Activated CD8-positive, alpha-beta T cell treated with anti-CD3 and anti-CD28 coated beads, Interleukin-2, amount 10 ng/mL, durations not matched to agents 7 days and 5 days (primary cell): ENCODE results near the gene DYNLRB1. TPM values are rescaled to one million over a fixed set of nuclear protein-coding genes. Genes with fewer than 3 reads are reported as not detected.

ENCODE experiments used
- ATAC-seq: fragments of 150-1000 bp; cut with Tn5 transposase; one replicate; pipeline ENCODE4 v1.10.0; 2021; ENCODE audit warnings: moderate library complexity
- CTCF ChIA-PET: fragments of 350-600 bp; sonication (Branson Sonifier 250); formaldehyde crosslinking; loops from one replicate; lab custom pipeline; 2021; ENCODE audit warnings: antibody characterized with exemption; lab: Charles Lee
- POLR2A ChIA-PET: fragments of 350-600 bp; sonication (Branson Sonifier 250); formaldehyde crosslinking; loops from one replicate; lab custom pipeline; 2021; ENCODE audit warnings: antibody characterized with exemption; lab: Charles Lee
- DNase-seq: peaks from one replicate; pipeline ENCODE4 v3.0.0-alpha.2; 2020
- H3K27ac Mint-ChIP-seq: one replicate; pipeline ENCODE4 v1.8.0; 2021; ENCODE audit warnings: mild to moderate bottlenecking, mixed read lengths
- H3K27me3 Mint-ChIP-seq: one replicate; pipeline ENCODE4 v1.8.0; 2021; ENCODE audit warnings: low read depth, mixed read lengths
- H3K36me3 Mint-ChIP-seq: one replicate; pipeline ENCODE4 v1.8.0; 2021; ENCODE audit warnings: low read depth, mixed read lengths
- H3K4me1 Mint-ChIP-seq: one replicate; pipeline ENCODE4 v1.8.0; 2021; ENCODE audit warnings: low read depth, mixed read lengths
- H3K4me3 Mint-ChIP-seq: one replicate; pipeline ENCODE4 v1.8.0; 2021; ENCODE audit warnings: mild to moderate bottlenecking, mixed read lengths
- H3K9me3 Mint-ChIP-seq: one replicate; pipeline ENCODE4 v1.8.0; 2022; ENCODE audit warnings: mixed read lengths; ENCODE audit not compliant: insufficient read depth
- total RNA-seq, 2 experiments: library from RNA; stranded (reverse); gene quantifications; one replicate each; pipeline ENCODE4 v1.2.3, GENCODE V29; 2021

Gene DYNLRB1
- total RNA-seq, 2 experiments from 2014 or later, result 91.9 to 103 TPM

- peak overlapping the region; percentile 51 for H3K27ac Mint-ChIP-seq
- H3K27me3 Mint-ChIP-seq, result no peaks in the 10 kb centered on the region
- ChIA-PET CTCF (interaction anchor here (0.6 kb wide), 1 partner anchor 121 kb away, joined by 3 read pairs; no protein-coding TSS in a partner anchor), POLR2A (no interaction called here)
- DNase-seq, result no peak
- no peak for ATAC-seq
- H3K4me1 Mint-ChIP-seq, result peaks cover 22% of the 10 kb centered on the region
- peaks cover 12% of the 10 kb centered on the region for H3K36me3 Mint-ChIP-seq
- no peaks in the 10 kb centered on the region for H3K9me3 Mint-ChIP-seq
- no peak overlapping the region for H3K4me3 Mint-ChIP-seq
These were observed 65.3 kb downstream of the DYNLRB1 start for GRCh38 chr20:34581341-34582184.

- ChIA-PET CTCF (interaction anchor here (2.5 kb wide), 1 partner anchor 19 kb away, joined by 6 read pairs; no protein-coding TSS in a partner anchor), POLR2A (no interaction called here)
- H3K27ac Mint-ChIP-seq, result peak overlapping the region; percentile 62
- peaks cover 12% of the 10 kb centered on the region for H3K36me3 Mint-ChIP-seq
- H3K27me3 Mint-ChIP-seq, result no peaks in the 10 kb centered on the region
- ATAC-seq (no peak), DNase-seq (no peak)
- H3K9me3 Mint-ChIP-seq, result no peaks in the 10 kb centered on the region
- peaks cover 22% of the 10 kb centered on the region for H3K4me1 Mint-ChIP-seq
- no peak overlapping the region for H3K4me3 Mint-ChIP-seq
These were observed 66.0 kb downstream of the DYNLRB1 start for GRCh38 chr20:34582221-34582620.

GRCh38 chr20:34582911-34583310 is 66.7 kb downstream of the DYNLRB1 start:
- no peaks in the 10 kb centered on the region for H3K9me3 Mint-ChIP-seq
- H3K4me1 Mint-ChIP-seq, result peaks cover 22% of the 10 kb centered on the region
- ATAC-seq, result no peak

GRCh38 chr20:34583544-34583943 is 67.3 kb downstream of the DYNLRB1 start:
- Mint-ChIP-seq H3K4me3 (no peak overlapping the region), H3K4me1 (peaks cover 22% of the 10 kb centered on the region), H3K9me3 (no peaks in the 10 kb centered on the region), H3K27me3 (no peaks in the 10 kb centered on the region), H3K27ac (no peak overlapping the region), H3K36me3 (peaks cover 12% of the 10 kb centered on the region)
- DNase-seq (no peak), ATAC-seq (no peak)
- CTCF ChIA-PET, result interaction anchor here (1.1 to 2.5 kb wide), 4 partner anchors 13 to 46 kb away, joined by 4 to 6 read pairs (median 5); partner anchors contain the start of gene MAP1LC3A
- POLR2A ChIA-PET, result interaction anchor here (1.2 kb wide), 1 partner anchor 509 kb away, joined by 3 read pairs; the partner anchor contains the start of gene TRPC4AP

More at GRCh38 chr20:34582911-34583310, 66.7 kb downstream of the DYNLRB1 start:
- Mint-ChIP-seq H3K27me3 (no peaks in the 10 kb centered on the region), H3K27ac (no peak overlapping the region), H3K4me3 (no peak overlapping the region), H3K36me3 (peaks cover 12% of the 10 kb centered on the region)
- POLR2A ChIA-PET, result no interaction called here
- CTCF ChIA-PET, result interaction anchor here (1.3 to 2.5 kb wide), 3 partner anchors 12 to 24 kb away, joined by 5 to 6 read pairs (median 5); partner anchors contain the start of gene MAP1LC3A
- DNase-seq, result no peak

GRCh38 chr20:34585019-34585418 is 68.8 kb downstream of the DYNLRB1 start:
- peaks cover 12% of the 10 kb centered on the region for H3K36me3 Mint-ChIP-seq
- no peak for ATAC-seq
- CTCF ChIA-PET, result interaction anchor here (1.2 kb wide), 1 partner anchor 273 kb away, joined by 3 read pairs; no protein-coding TSS in a partner anchor
- no peaks in the 10 kb centered on the region for H3K9me3 Mint-ChIP-seq
- H3K27me3 Mint-ChIP-seq, result no peaks in the 10 kb centered on the region
- H3K27ac Mint-ChIP-seq, result no peak overlapping the region
- H3K4me3 Mint-ChIP-seq, result no peak overlapping the region
- peaks cover 15% of the 10 kb centered on the region for H3K4me1 Mint-ChIP-seq
- POLR2A ChIA-PET, result no interaction called here
- no peak for DNase-seq

- POLR2A ChIA-PET, result no interaction called here
These were observed 70.4 kb downstream of the DYNLRB1 start for GRCh38 chr20:34586488-34587163.

More at GRCh38 chr20:34586488-34587163, 70.4 kb downstream of the DYNLRB1 start:
- Mint-ChIP-seq H3K27ac (no peak overlapping the region), H3K27me3 (no peaks in the 10 kb centered on the region), H3K9me3 (no peaks in the 10 kb centered on the region), H3K4me3 (no peak overlapping the region), H3K36me3 (peaks cover 2% of the 10 kb centered on the region), H3K4me1 (peaks cover 4% of the 10 kb centered on the region)
- no peak for ATAC-seq
- CTCF ChIA-PET, result no interaction called here
- no peak for DNase-seq

Other genes starting within 250 kb of the DYNLRB1 start
- gene AHCY, start 213.1 kb upstream of the DYNLRB1 start, total RNA-seq, result 10 to 100 TPM; 90.2 to 94.4 TPM
- 10 to 100 TPM; 52.1 to 59.9 TPM for gene ITCH, start 153.1 kb upstream of the DYNLRB1 start, total RNA-seq
- gene MAP1LC3A, start 42.3 kb downstream of the DYNLRB1 start, total RNA-seq, result 1 to 10 TPM; 1.4 to 1.6 TPM
- gene PIGU, start 160.7 kb downstream of the DYNLRB1 start, total RNA-seq, result 10 to 100 TPM; 19.1 to 21.2 TPM
- gene TP53INP2, start 187.9 kb downstream of the DYNLRB1 start, total RNA-seq, result 1 to 10 TPM; 2.0 to 2.1 TPM